Measurements from ENCODE around the gene ADGRV1.
"Not testable (repeated sequence)": the region's sequence is repeated elsewhere in the genome, so short reads cannot be mapped to it uniquely, and the experiment has no call there.

The ADGRV1 gene

DNA sequence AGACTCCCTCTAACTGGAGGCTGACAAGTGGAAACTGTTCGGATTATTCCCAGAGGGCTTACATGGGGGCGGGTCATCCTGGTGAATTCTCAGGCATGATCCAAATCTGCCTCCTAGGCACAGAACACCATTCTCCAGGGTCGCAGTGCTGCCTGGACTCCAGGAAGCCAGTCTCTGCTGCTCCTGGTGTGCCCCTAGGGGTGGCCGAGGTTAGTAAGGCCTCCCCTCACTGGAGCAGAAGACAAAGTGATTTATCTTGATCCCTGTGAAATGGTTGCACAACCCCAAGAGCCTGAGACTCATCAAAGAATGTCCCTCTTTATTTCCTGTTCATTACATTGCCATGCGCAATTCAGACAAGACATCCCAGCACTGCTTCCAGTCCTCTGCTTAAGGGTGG lies 17.1 kb downstream of the ADGRV1 start:
- H3K36me3 ChIP-seq (ENCODE audit: control insufficient read depth, low read depth, low read length): no peaks in the 10 kb centered on the region
- no peaks in the 10 kb centered on the region for H3K27me3 ChIP-seq (ENCODE audit: control insufficient read depth, insufficient read depth, low read length)
- peaks cover 13% of the 10 kb centered on the region for H3K4me1 ChIP-seq (ENCODE audit: control insufficient read depth, low read depth, low read length)
- no peaks in the 10 kb centered on the region for H3K9me3 ChIP-seq (ENCODE audit: control insufficient read depth, low read depth, low read length)
- H3K4me3 ChIP-seq (ENCODE audit: low read length): no peak overlapping the region
- H3K27ac ChIP-seq (ENCODE audit: low read length): no peak overlapping the region
- no peak overlapping the region for H3K9ac ChIP-seq (ENCODE audit: low read length)

DNA sequence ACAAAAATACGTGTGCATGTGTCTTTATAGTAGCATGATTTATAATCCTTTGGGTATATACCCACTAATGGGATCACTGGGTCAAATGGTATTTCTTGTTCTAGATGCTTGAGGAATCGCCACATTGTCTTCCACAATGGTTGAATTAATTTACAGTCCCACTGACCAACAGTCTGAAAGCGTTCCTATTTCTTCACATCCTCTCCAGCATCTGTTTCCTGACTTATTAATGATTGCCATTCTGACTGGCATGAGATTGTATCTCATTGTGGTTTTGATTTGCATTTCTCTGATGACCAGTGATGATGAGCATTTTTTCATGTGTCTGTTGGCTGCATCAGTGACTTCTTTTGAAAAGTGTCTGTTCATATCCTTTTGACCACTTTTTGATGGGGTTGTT lies 18.0 kb downstream of the ADGRV1 start:
- not testable (repeated sequence) for H3K27ac ChIP-seq (ENCODE audit: low read length); H3K36me3 ChIP-seq (ENCODE audit: control insufficient read depth, low read depth, low read length); H3K4me3 ChIP-seq (ENCODE audit: low read length); H3K27me3 ChIP-seq (ENCODE audit: control insufficient read depth, insufficient read depth, low read length); H3K9me3 ChIP-seq (ENCODE audit: control insufficient read depth, low read depth, low read length); H3K9ac ChIP-seq (ENCODE audit: low read length)
- H3K4me1 ChIP-seq (ENCODE audit: control insufficient read depth, low read depth, low read length): peaks cover 11% of the 10 kb centered on the region

GRCh38 chr5:90579905-90580304 lies 21.3 kb downstream of the ADGRV1 start:
- H3K27me3 ChIP-seq (ENCODE audit: control insufficient read depth, insufficient read depth, low read length); H3K36me3 ChIP-seq (ENCODE audit: control insufficient read depth, low read depth, low read length); H3K4me3 ChIP-seq (ENCODE audit: low read length); H3K9ac ChIP-seq (ENCODE audit: low read length); H3K4me1 ChIP-seq (ENCODE audit: control insufficient read depth, low read depth, low read length); H3K27ac ChIP-seq (ENCODE audit: low read length); H3K9me3 ChIP-seq (ENCODE audit: control insufficient read depth, low read depth, low read length): not testable (repeated sequence)

GRCh38 chr5:90581956-90582355 lies 23.4 kb downstream of the ADGRV1 start:
- H3K4me1 ChIP-seq (ENCODE audit: control insufficient read depth, low read depth, low read length): no peaks in the 10 kb centered on the region
- no peaks in the 10 kb centered on the region for H3K27me3 ChIP-seq (ENCODE audit: control insufficient read depth, insufficient read depth, low read length)
- no peak overlapping the region for H3K27ac ChIP-seq (ENCODE audit: low read length)
- H3K36me3 ChIP-seq (ENCODE audit: control insufficient read depth, low read depth, low read length): no peaks in the 10 kb centered on the region
- H3K9ac ChIP-seq (ENCODE audit: low read length): no peak overlapping the region
- no peak overlapping the region for H3K4me3 ChIP-seq (ENCODE audit: low read length)
- no peaks in the 10 kb centered on the region for H3K9me3 ChIP-seq (ENCODE audit: control insufficient read depth, low read depth, low read length)

DNA sequence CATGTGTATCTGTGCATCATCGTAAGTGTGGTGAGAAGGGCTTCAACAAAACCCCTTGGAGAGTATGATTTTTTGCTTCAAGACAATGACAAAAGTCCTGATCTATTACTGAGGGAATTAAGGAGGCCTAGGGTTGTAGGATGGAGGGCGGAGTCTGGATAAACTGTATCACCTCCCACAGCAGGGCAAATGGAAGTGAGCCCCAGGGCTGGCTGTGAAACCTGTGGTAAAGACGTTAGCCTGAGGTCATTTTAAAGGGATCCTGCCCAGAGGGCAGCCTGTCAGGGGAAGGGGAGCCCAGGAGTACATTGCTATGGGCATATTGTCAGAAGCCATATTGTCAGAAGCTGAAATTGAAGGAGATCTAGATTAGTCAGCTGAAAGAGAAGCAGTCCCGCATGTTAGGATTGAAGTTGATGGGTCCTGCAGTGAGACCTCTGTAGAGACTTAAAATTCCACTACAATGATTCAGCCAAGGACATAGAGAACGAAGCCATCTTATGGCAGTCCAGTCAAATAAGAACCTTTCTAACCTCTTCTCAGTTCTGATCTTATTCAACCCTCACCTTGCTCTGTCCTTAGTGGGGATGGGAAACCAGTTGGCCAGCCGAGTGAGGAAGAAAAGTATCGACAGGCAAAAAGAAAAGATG lies 26.9 kb downstream of the ADGRV1 start:
- no peaks in the 10 kb centered on the region for H3K9me3 ChIP-seq (ENCODE audit: control insufficient read depth, low read depth, low read length)
- H3K27ac ChIP-seq (ENCODE audit: low read length): no peak overlapping the region
- H3K4me1 ChIP-seq (ENCODE audit: control insufficient read depth, low read depth, low read length): no peaks in the 10 kb centered on the region
- H3K27me3 ChIP-seq (ENCODE audit: control insufficient read depth, insufficient read depth, low read length): no peaks in the 10 kb centered on the region
- H3K36me3 ChIP-seq (ENCODE audit: control insufficient read depth, low read depth, low read length): no peaks in the 10 kb centered on the region
- no peak overlapping the region for H3K9ac ChIP-seq (ENCODE audit: low read length)
- H3K4me3 ChIP-seq (ENCODE audit: low read length): no peak overlapping the region

DNA sequence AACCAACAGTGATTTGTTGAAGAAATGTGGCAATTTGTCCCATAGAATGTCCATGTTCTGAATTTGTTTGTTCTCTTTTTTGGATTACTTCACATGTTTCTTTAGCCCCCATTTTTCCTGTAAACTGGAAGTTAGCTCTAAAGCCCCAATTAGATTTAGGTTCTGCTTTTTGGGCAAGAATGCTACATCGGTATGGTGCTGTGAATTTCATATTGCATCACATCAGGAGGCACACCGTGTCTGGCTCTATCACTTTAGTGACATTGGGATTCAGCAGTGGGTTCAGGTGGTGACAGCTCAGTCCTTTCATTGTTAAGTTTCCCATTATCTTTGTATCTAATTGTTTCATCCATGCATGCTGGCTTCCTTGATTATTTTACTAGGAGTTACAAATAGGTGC lies 27.9 kb downstream of the ADGRV1 start:
- Histone ChIP-seq H3K9me3 (ENCODE audit: control insufficient read depth, low read depth, low read length) (no peaks in the 10 kb centered on the region), H3K9ac (ENCODE audit: low read length) (no peak overlapping the region), H3K36me3 (ENCODE audit: control insufficient read depth, low read depth, low read length) (no peaks in the 10 kb centered on the region), H3K4me1 (ENCODE audit: control insufficient read depth, low read depth, low read length) (no peaks in the 10 kb centered on the region), H3K27ac (ENCODE audit: low read length) (no peak overlapping the region), H3K27me3 (ENCODE audit: control insufficient read depth, insufficient read depth, low read length) (no peaks in the 10 kb centered on the region), H3K4me3 (ENCODE audit: low read length) (no peak overlapping the region)

DNA sequence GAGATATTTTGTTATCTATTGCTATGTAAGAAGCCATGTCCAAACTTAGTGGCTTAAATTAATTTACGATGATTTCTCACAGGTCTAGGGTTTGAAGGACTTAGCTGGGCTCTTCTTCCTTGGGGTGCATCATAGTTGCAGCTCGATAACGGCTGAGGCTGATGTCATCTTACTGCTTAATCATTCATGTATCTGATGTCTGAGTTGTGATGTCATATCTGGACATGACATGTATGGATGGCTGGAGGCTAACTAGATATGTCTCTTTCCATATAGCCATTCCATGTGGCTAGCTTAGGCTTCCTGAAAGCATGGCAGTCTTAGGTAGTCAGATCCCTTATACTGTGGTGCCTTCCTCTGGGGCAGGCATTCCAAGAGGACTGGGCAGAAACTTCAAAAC lies 31.6 kb downstream of the ADGRV1 start:
- no peak overlapping the region for H3K4me3 ChIP-seq (ENCODE audit: low read length)
- H3K27ac ChIP-seq (ENCODE audit: low read length): no peak overlapping the region
- peaks cover 4% of the 10 kb centered on the region for H3K9me3 ChIP-seq (ENCODE audit: control insufficient read depth, low read depth, low read length)
- no peak overlapping the region for H3K9ac ChIP-seq (ENCODE audit: low read length)
- H3K4me1 ChIP-seq (ENCODE audit: control insufficient read depth, low read depth, low read length): no peaks in the 10 kb centered on the region
- H3K27me3 ChIP-seq (ENCODE audit: control insufficient read depth, insufficient read depth, low read length): no peaks in the 10 kb centered on the region
- H3K36me3 ChIP-seq (ENCODE audit: control insufficient read depth, low read depth, low read length): peaks cover 3% of the 10 kb centered on the region

- not testable (repeated sequence) for H3K36me3 ChIP-seq (ENCODE audit: control insufficient read depth, low read depth, low read length); H3K27me3 ChIP-seq (ENCODE audit: control insufficient read depth, insufficient read depth, low read length); H3K4me1 ChIP-seq (ENCODE audit: control insufficient read depth, low read depth, low read length); H3K27ac ChIP-seq (ENCODE audit: low read length); H3K9me3 ChIP-seq (ENCODE audit: control insufficient read depth, low read depth, low read length); H3K4me3 ChIP-seq (ENCODE audit: low read length); H3K9ac ChIP-seq (ENCODE audit: low read length)
These were observed 34.5 kb downstream of the ADGRV1 start for GRCh38 chr5:90593083-90593482.

- not testable (repeated sequence) for H3K27me3 ChIP-seq (ENCODE audit: control insufficient read depth, insufficient read depth, low read length); H3K36me3 ChIP-seq (ENCODE audit: control insufficient read depth, low read depth, low read length)
These were observed 37.2 kb downstream of the ADGRV1 start for GRCh38 chr5:90595766-90596165.

DNA sequence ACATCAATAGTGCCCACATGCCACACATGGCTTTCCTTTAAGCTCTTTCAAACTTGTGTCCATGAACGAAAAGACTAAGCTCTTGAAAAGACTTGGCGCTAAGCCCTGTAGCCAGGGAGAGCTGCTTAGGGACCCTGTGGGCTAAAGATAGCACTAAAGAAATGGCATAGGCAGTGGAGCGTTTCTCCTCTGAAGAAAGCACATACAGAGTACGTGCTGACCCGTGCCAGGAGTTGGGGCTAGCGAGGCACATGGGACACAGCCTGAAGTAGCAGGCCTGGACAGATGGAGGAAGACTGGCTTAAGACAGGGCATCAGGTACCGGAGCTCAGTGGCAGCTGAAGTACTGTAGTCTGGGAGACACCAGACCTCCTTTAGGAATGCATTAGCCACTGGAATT lies 39.7 kb downstream of the ADGRV1 start:
- H3K4me3 ChIP-seq (ENCODE audit: low read length): no peak overlapping the region
- H3K9ac ChIP-seq (ENCODE audit: low read length): no peak overlapping the region

More at GRCh38 chr5:90595766-90596165, 37.2 kb downstream of the ADGRV1 start:
- not testable (repeated sequence) for H3K9ac ChIP-seq (ENCODE audit: low read length); H3K4me1 ChIP-seq (ENCODE audit: control insufficient read depth, low read depth, low read length); H3K4me3 ChIP-seq (ENCODE audit: low read length); H3K9me3 ChIP-seq (ENCODE audit: control insufficient read depth, low read depth, low read length); H3K27ac ChIP-seq (ENCODE audit: low read length)

GRCh38 chr5:90600307-90600706 lies 41.7 kb downstream of the ADGRV1 start:
- not testable (repeated sequence) for H3K27me3 ChIP-seq (ENCODE audit: control insufficient read depth, insufficient read depth, low read length); H3K9me3 ChIP-seq (ENCODE audit: control insufficient read depth, low read depth, low read length); H3K4me1 ChIP-seq (ENCODE audit: control insufficient read depth, low read depth, low read length); H3K36me3 ChIP-seq (ENCODE audit: control insufficient read depth, low read depth, low read length); H3K4me3 ChIP-seq (ENCODE audit: low read length); H3K27ac ChIP-seq (ENCODE audit: low read length); H3K9ac ChIP-seq (ENCODE audit: low read length)

More for the DNA sequence above, 39.7 kb downstream of the ADGRV1 start:
- Histone ChIP-seq H3K27me3 (ENCODE audit: control insufficient read depth, insufficient read depth, low read length) (no peaks in the 10 kb centered on the region), H3K36me3 (ENCODE audit: control insufficient read depth, low read depth, low read length) (no peaks in the 10 kb centered on the region), H3K4me1 (ENCODE audit: control insufficient read depth, low read depth, low read length) (no peaks in the 10 kb centered on the region), H3K27ac (ENCODE audit: low read length) (no peak overlapping the region), H3K9me3 (ENCODE audit: control insufficient read depth, low read depth, low read length) (peaks cover 4% of the 10 kb centered on the region)

DNA sequence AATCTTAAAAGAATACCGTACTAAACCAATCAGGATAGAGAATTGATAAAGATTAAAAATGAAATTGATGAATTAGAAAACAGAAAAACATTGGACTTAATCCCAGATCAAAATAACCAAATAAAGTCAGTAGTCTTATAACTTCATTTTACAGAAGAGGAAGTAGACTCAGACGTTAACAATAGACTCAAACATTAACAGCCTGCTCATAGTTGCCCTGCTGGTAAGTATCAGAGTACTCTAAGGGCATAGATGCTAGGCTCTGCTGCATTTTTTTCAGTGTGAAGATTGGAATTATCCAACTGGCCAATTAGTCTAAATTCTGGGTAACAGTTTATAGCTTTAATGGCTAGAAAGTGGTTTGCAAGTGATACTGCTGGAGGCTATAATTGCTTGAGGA lies 42.9 kb downstream of the ADGRV1 start:
- Histone ChIP-seq H3K4me1 (ENCODE audit: control insufficient read depth, low read depth, low read length) (no peaks in the 10 kb centered on the region), H3K36me3 (ENCODE audit: control insufficient read depth, low read depth, low read length) (no peaks in the 10 kb centered on the region), H3K27ac (ENCODE audit: low read length) (no peak overlapping the region), H3K4me3 (ENCODE audit: low read length) (no peak overlapping the region), H3K9me3 (ENCODE audit: control insufficient read depth, low read depth, low read length) (no peaks in the 10 kb centered on the region), H3K27me3 (ENCODE audit: control insufficient read depth, insufficient read depth, low read length) (no peaks in the 10 kb centered on the region), H3K9ac (ENCODE audit: low read length) (no peak overlapping the region)

Data from iPS-18a (cell line).